Muscle of leg (tissue), 16 donors: ENCODE data around the gene ASMTL. TPM values are rescaled to one million over a fixed set of nuclear protein-coding genes. Genes with fewer than 3 reads are reported as not detected.
A peak's percentile ranks its signal among the peaks of the same experiment; 100 is the strongest.

Experiments used
- DNase-seq: peaks from one replicate; pipeline ENCODE4 v3.0.0; 2013
- H3K27ac ChIP-seq: one replicate; pipeline ENCODE4 v1.5.1; 2013; ENCODE audit warnings: mild to moderate bottlenecking, low read length, control low read depth
- H3K27me3 ChIP-seq: one replicate; pipeline ENCODE4 v1.6.1; 2013; ENCODE audit warnings: low read length; ENCODE audit not compliant: control insufficient read depth, insufficient read depth
- H3K36me3 ChIP-seq: one replicate; pipeline ENCODE4 v1.6.1; 2013; ENCODE audit warnings: low read length; ENCODE audit not compliant: control insufficient read depth, insufficient read depth
- H3K4me1 ChIP-seq: one replicate; pipeline ENCODE4 v1.6.1; 2013; ENCODE audit warnings: low read length; ENCODE audit not compliant: control insufficient read depth, insufficient read depth
- H3K4me3 ChIP-seq: one replicate; pipeline ENCODE4 v1.5.1; 2013; ENCODE audit warnings: low read length, control low read depth
- H3K9me3 ChIP-seq: replicated peaks from 2 replicates; pipeline ENCODE4 v1.6.1; 2013; ENCODE audit warnings: low read depth, low read length; ENCODE audit not compliant: control insufficient read depth
- WGBS: methylation state at CpG from one replicate; pipeline ENCODE4 v1.1.5; 2013; ENCODE audit warnings: missing lambda C conversion rate; ENCODE audit not compliant: insufficient coverage; 5-methylcytosine and 5-hydroxymethylcytosine counted together
- long read RNA-seq, 11 donors: transcript quantifications; one replicate each; lab custom pipeline, GENCODE V29; 2026
- polyA plus RNA-seq, 8 donors: library from polyadenylated mRNA; unstranded; fragments of 120-200 nt; gene quantifications; one replicate each; pipeline versions ENCODE4 v1.2.1 to v1.2.3, GENCODE V29; 2013; ENCODE audit warnings: inconsistent platforms in 1 of 8, low replicate concordance in 1 of 8; ENCODE audit not compliant: insufficient read length in 8 of 8, insufficient read depth in 1 of 8
- total RNA-seq: library from RNA; stranded (reverse); fragments of 120-200 nt; gene quantifications from one replicate; pipeline ENCODE4 v1.2.4, GENCODE V29; 2013

ASMTL gene
- 9.4 TPM for total RNA-seq
- 10 to 100 TPM; 21.4 to 32.5 (median 27.3) TPM for polyA plus RNA-seq
- long read RNA-seq, donor 1, partial matches to known transcripts, result 0 of 4 reads
- long read RNA-seq, donor 1, other reads (novel, unspliced or antisense), result 0 of 4 reads
- long read RNA-seq, donor 2, partial matches to known transcripts, result 0 of 1 reads
- long read RNA-seq, donor 2, other reads (novel, unspliced or antisense), result 0 of 1 reads
- long read RNA-seq, donor 3, transcript ASMTL-201 (13 exons, 2,027 nt), result major isoform, 16 of 16 reads
- long read RNA-seq, donor 3, partial matches to known transcripts, result 0 of 16 reads
- long read RNA-seq, donor 3, other reads (novel, unspliced or antisense), result 0 of 16 reads
- long read RNA-seq, donor 4, transcript ASMTL-201 (13 exons, 2,027 nt), result major isoform, 5 of 5 reads
- long read RNA-seq, donor 4, partial matches to known transcripts, result 0 of 5 reads
- long read RNA-seq, donor 4, other reads (novel, unspliced or antisense), result 0 of 5 reads
- long read RNA-seq, donor 5, transcript ASMTL-201 (13 exons, 2,027 nt), result major isoform, 16 of 19 reads
- long read RNA-seq, donor 5, partial matches to known transcripts, result 0 of 19 reads
- long read RNA-seq, donor 5, other reads (novel, unspliced or antisense), result 0 of 19 reads
- long read RNA-seq, donor 6, transcript ASMTL-201 (13 exons, 2,027 nt), result major isoform, 23 of 24 reads
- long read RNA-seq, donor 6, partial matches to known transcripts, result 0 of 24 reads
- long read RNA-seq, donor 6, other reads (novel, unspliced or antisense), result 0 of 24 reads
- long read RNA-seq, donor 7, transcript ASMTL-201 (13 exons, 2,027 nt), result major isoform, 5 of 5 reads
- long read RNA-seq, donor 7, partial matches to known transcripts, result 0 of 5 reads
- long read RNA-seq, donor 7, other reads (novel, unspliced or antisense), result 0 of 5 reads
- long read RNA-seq, donor 8, partial matches to known transcripts, result 5 of 10 reads
- long read RNA-seq, donor 8, other reads (novel, unspliced or antisense), result 0 of 10 reads
- long read RNA-seq, donor 9, transcript ASMTL-201 (13 exons, 2,027 nt), result major isoform, 8 of 8 reads
- long read RNA-seq, donor 9, partial matches to known transcripts, result 0 of 8 reads
- long read RNA-seq, donor 9, other reads (novel, unspliced or antisense), result 0 of 8 reads
- long read RNA-seq, donor 10, transcript ASMTL-201 (13 exons, 2,027 nt), result major isoform, 8 of 10 reads
- long read RNA-seq, donor 10, partial matches to known transcripts, result 0 of 10 reads
- long read RNA-seq, donor 10, other reads (novel, unspliced or antisense), result 0 of 10 reads
- long read RNA-seq, donor 11, transcript ASMTL-201 (13 exons, 2,027 nt), result major isoform, 7 of 8 reads
- long read RNA-seq, donor 11, partial matches to known transcripts, result 0 of 8 reads
- long read RNA-seq, donor 11, other reads (novel, unspliced or antisense), result 0 of 8 reads

GRCh38 chrX:1452516-1453394 lies at the start of gene ASMTL:
ASMTL (minus strand) TSS chrX:1452909; CDS start chrX:1452840, 69 bp downstream.
- 0% methylated on average over 65 of the region's 76 CpGs for WGBS
- H3K9me3 ChIP-seq, result peaks cover 7% of the 10 kb centered on the region
- peak; percentile 98 for DNase-seq

GRCh38 chrX:1502241-1502640 lies 49.5 kb upstream of the ASMTL start:
- H3K4me1 ChIP-seq, result peaks cover 2% of the 10 kb centered on the region
- H3K36me3 ChIP-seq, result no peaks in the 10 kb centered on the region
- 47% methylated on average over 3 of the region's 12 CpGs for WGBS
- H3K27me3 ChIP-seq, result no peaks in the 10 kb centered on the region
- H3K9me3 ChIP-seq, result no peaks in the 10 kb centered on the region
- H3K27ac ChIP-seq, result no peak overlapping the region
- no peak overlapping the region for H3K4me3 ChIP-seq
- DNase-seq, result no peak

More at GRCh38 chrX:1452516-1453394, at the start of gene ASMTL:
- peak within 1 kb of the TSS; percentile 89 for H3K27ac ChIP-seq
- no peaks in the 10 kb centered on the region for H3K36me3 ChIP-seq
- H3K4me1 ChIP-seq, result peaks cover 10% of the 10 kb centered on the region
- H3K27me3 ChIP-seq, result peaks cover 2% of the 10 kb centered on the region
- H3K4me3 ChIP-seq, result peak within 1 kb of the TSS; percentile 90

GRCh38 chrX:1500701-1501624 lies 48.3 kb upstream of the ASMTL start:
- no peak for DNase-seq
- 91% methylated on average over 11 of the region's 23 CpGs for WGBS
- Histone ChIP-seq H3K9me3 (no peaks in the 10 kb centered on the region), H3K27ac (peak overlapping the region; percentile 42), H3K36me3 (no peaks in the 10 kb centered on the region), H3K27me3 (no peaks in the 10 kb centered on the region), H3K4me3 (no peak overlapping the region), H3K4me1 (peaks cover 2% of the 10 kb centered on the region)

GRCh38 chrX:1496076-1496475 lies 43.4 kb upstream of the ASMTL start:
- H3K27me3 ChIP-seq, result peaks cover 3% of the 10 kb centered on the region
- no peak overlapping the region for H3K27ac ChIP-seq
- DNase-seq, result no peak
- peaks cover 2% of the 10 kb centered on the region for H3K9me3 ChIP-seq
- 45% methylated on average over 10 of the region's 12 CpGs for WGBS
- no peaks in the 10 kb centered on the region for H3K36me3 ChIP-seq
- H3K4me3 ChIP-seq, result no peak overlapping the region
- peaks cover 9% of the 10 kb centered on the region for H3K4me1 ChIP-seq

- WGBS, result 20% methylated on average over 11 of the region's 15 CpGs
- Histone ChIP-seq H3K27me3 (peaks cover 3% of the 10 kb centered on the region), H3K4me3 (no peak overlapping the region), H3K4me1 (peaks cover 7% of the 10 kb centered on the region), H3K36me3 (no peaks in the 10 kb centered on the region), H3K27ac (no peak overlapping the region), H3K9me3 (peaks cover 2% of the 10 kb centered on the region)
- DNase-seq, result peak; percentile 46
Observed at GRCh38 chrX:1493877-1494510, 41.3 kb upstream of the ASMTL start.

GRCh38 chrX:1493412-1493811 lies 40.7 kb upstream of the ASMTL start:
- DNase-seq, result no peak
- Histone ChIP-seq H3K4me1 (peaks cover 7% of the 10 kb centered on the region), H3K36me3 (no peaks in the 10 kb centered on the region), H3K4me3 (no peak overlapping the region), H3K27ac (no peak overlapping the region), H3K27me3 (peaks cover 3% of the 10 kb centered on the region), H3K9me3 (peaks cover 2% of the 10 kb centered on the region)
- 18% methylated on average over 5 of the region's 16 CpGs for WGBS

GRCh38 chrX:1492421-1493012 lies 39.8 kb upstream of the ASMTL start:
- Histone ChIP-seq H3K9me3 (peaks cover 4% of the 10 kb centered on the region), H3K27ac (no peak overlapping the region), H3K36me3 (no peaks in the 10 kb centered on the region), H3K4me3 (no peak overlapping the region), H3K27me3 (peaks cover 3% of the 10 kb centered on the region), H3K4me1 (peaks cover 7% of the 10 kb centered on the region)
- DNase-seq, result no peak
- 91% methylated on average over 6 of the region's 9 CpGs for WGBS

GRCh38 chrX:1491851-1492349 lies 39.2 kb upstream of the ASMTL start:
- WGBS, result 85% methylated on average over 4 of the region's 6 CpGs
- no peaks in the 10 kb centered on the region for H3K36me3 ChIP-seq
- peaks cover 4% of the 10 kb centered on the region for H3K9me3 ChIP-seq
- peaks cover 11% of the 10 kb centered on the region for H3K4me1 ChIP-seq
- peaks cover 3% of the 10 kb centered on the region for H3K27me3 ChIP-seq
- H3K4me3 ChIP-seq, result no peak overlapping the region
- no peak overlapping the region for H3K27ac ChIP-seq
- DNase-seq, result no peak
